HepG2 (cell line): ENCODE results near the gene IP6K1. TPM values are rescaled to one million over a fixed set of nuclear protein-coding genes. Genes with fewer than 3 reads are reported as not detected.

Experiments used
- ATAC-seq: fragments of 200-7000 bp; cut with Tn5 transposase; 3 replicates; pipeline ENCODE4 v1.9.1; 2020; ENCODE audit warnings: mild to moderate bottlenecking, moderate library complexity
- BruUV-seq: library from RNA; stranded (reverse); fragments of 400-500 nt; replicated peaks from 2 replicates; lab custom pipeline; 2021; lab: Mats Ljungman, UMichigan
- CTCF ChIA-PET: fragments of 300-600 bp; formaldehyde crosslinking; extraction: SDS; loops from one replicate; lab custom pipeline; 2021; ENCODE audit warnings: low total read pairs, inconsistent platforms, low intra/inter-chr PET ratio; lab: Yijun Ruan, JAX
- POLR2A ChIA-PET: fragments of 350-600 bp; sonication (Branson Sonifier 250); formaldehyde crosslinking; loops from one replicate; lab custom pipeline; 2020; ENCODE audit warnings: antibody characterized with exemption, inconsistent platforms; lab: Yijun Ruan, JAX
- DNase-seq: peaks from one replicate; pipeline ENCODE4 v3.0.0-alpha.2; 2015; ENCODE audit warnings: low spot score
- FAIRE-seq: peaks from 3 replicates; lab custom pipeline; 2011; peaks lifted over from hg19 to GRCh38; lab: Jason Lieb, UNC
- H2AFZ ChIP-seq: one replicate; pipeline ENCODE4 v1.6.1; 2011; ENCODE audit warnings: low read length, inconsistent platforms
- H3K27ac ChIP-seq: fragments of 300-600 bp; 3 replicates; pipeline ENCODE4 v1.8.0; 2011; ENCODE audit warnings: mixed run types, mild to moderate bottlenecking, mixed read lengths, low read length, inconsistent platforms; ENCODE audit not compliant: insufficient read depth; ENCODE audit errors: extremely low read length
- H3K27me3 ChIP-seq, 2 experiments: fragments of 200-600 bp in 1 of 2; 2 replicates in 1 of 2; 3 replicates in 1 of 2; pipeline versions ENCODE4 v1.6.0 to v1.8.0; 2011; ENCODE audit warnings: low read length in 2 of 2, mild to moderate bottlenecking in 2 of 2, moderate library complexity in 2 of 2, inconsistent platforms in 1 of 2; ENCODE audit not compliant: insufficient read depth in 2 of 2, control insufficient read depth in 1 of 2
- H3K36me3 ChIP-seq, 2 experiments: fragments of 200-600 bp in 1 of 2; replicated peaks in 1 of 2; 2 replicates in 1 of 2; 3 replicates in 1 of 2; pipeline versions ENCODE4 v1.5.1 to v1.8.0; 2011; ENCODE audit warnings: low read length in 2 of 2, inconsistent platforms in 1 of 2; ENCODE audit not compliant: insufficient read depth in 2 of 2, control insufficient read depth in 1 of 2
- H3K4me1 ChIP-seq: 2 replicates; pipeline ENCODE4 v1.5.1; 2012; ENCODE audit warnings: low read length, inconsistent platforms; ENCODE audit not compliant: insufficient read depth
- H3K4me2 ChIP-seq: 2 replicates; pipeline ENCODE4 v1.6.0; 2011; ENCODE audit warnings: low read depth, low read length, inconsistent platforms
- H3K4me3 ChIP-seq, 3 experiments: fragments of 200-600 bp in 1 of 3; sonication (generic), shearing (Covaris generic) in 1 of 3; replicated peaks in 1 of 3; 2 replicates each; pipeline ENCODE4 v1.5.1; 2011 to 2016; ENCODE audit warnings: low read length in 3 of 3, inconsistent platforms in 2 of 3, low read depth in 2 of 3, mild to moderate bottlenecking in 2 of 3, control low read depth in 1 of 3, mixed read lengths in 1 of 3; ENCODE audit not compliant: insufficient read depth in 1 of 3
- H3K79me2 ChIP-seq: one replicate; pipeline ENCODE4 v1.6.1; 2011; ENCODE audit warnings: low read length, inconsistent platforms; ENCODE audit not compliant: insufficient read depth
- H3K9ac ChIP-seq: 2 replicates; pipeline ENCODE4 v1.6.0; 2011; ENCODE audit warnings: mild to moderate bottlenecking, low read depth, low read length, inconsistent platforms; ENCODE audit not compliant: insufficient read depth
- H3K9me3 ChIP-seq: 2 replicates; pipeline ENCODE4 v1.5.1; 2012; ENCODE audit warnings: mild to moderate bottlenecking, low read length
- H4K20me1 ChIP-seq: 2 replicates; pipeline ENCODE4 v1.6.0; 2011; ENCODE audit warnings: inconsistent platforms, mild to moderate bottlenecking, low read length, moderate library complexity; ENCODE audit not compliant: insufficient read depth
- CEBPG ChIP-seq: IDR thresholded peaks from 2 replicates; pipeline ENCODE4 v1.6.1; 2016
- EZH2 ChIP-seq: conservative IDR thresholded peaks from 2 replicates; pipeline ENCODE4 v1.6.1; 2012; ENCODE audit warnings: mild to moderate bottlenecking, low read depth, low read length, moderate library complexity
- HINFP ChIP-seq: sonication (generic); formaldehyde crosslinking; IDR thresholded peaks from 2 replicates; pipeline ENCODE4 v1.4.0; 2020; ENCODE audit warnings: low read depth, mild to moderate bottlenecking, missing genetic modification reagents
- IRX3 ChIP-seq: sonication (generic); formaldehyde crosslinking; IDR thresholded peaks from 2 replicates; pipeline ENCODE4 v1.8.1; 2023; ENCODE audit warnings: mild to moderate bottlenecking, low read depth, missing genetic modification reagents, borderline replicate concordance
- MAX ChIP-seq: IDR thresholded peaks from 2 replicates; pipeline ENCODE4 v1.6.1; 2012; ENCODE audit warnings: inconsistent platforms
- POLR2A ChIP-seq, 2 experiments: IDR thresholded peaks; 2 replicates each; pipeline ENCODE4 v1.6.1; 2011; ENCODE audit warnings: low read depth in 2 of 2, low read length in 2 of 2, mild to moderate bottlenecking in 1 of 2, moderate library complexity in 1 of 2; ENCODE audit not compliant: insufficient read depth in 1 of 2
- RBM22 ChIP-seq: fragments of 200-400 bp; formaldehyde crosslinking; optimal IDR thresholded peaks from 2 replicates; pipeline ENCODE3; 2017; ENCODE audit warnings: mild to moderate bottlenecking, low read length, moderate library complexity
- SP4 ChIP-seq: sonication (generic); formaldehyde crosslinking; IDR thresholded peaks from 2 replicates; pipeline ENCODE4 v1.8.1; 2023; ENCODE audit warnings: mild to moderate bottlenecking, missing genetic modification reagents
- TBX2 ChIP-seq: sonication (generic); formaldehyde crosslinking; IDR thresholded peaks from 2 replicates; pipeline ENCODE4 v1.5.0; 2020; ENCODE audit warnings: missing genetic modification reagents, mild to moderate bottlenecking, borderline replicate concordance
- U2AF1 ChIP-seq: fragments of 200-400 bp; formaldehyde crosslinking; optimal IDR thresholded peaks from 2 replicates; pipeline ENCODE3; 2017; ENCODE audit warnings: mild to moderate bottlenecking, low read depth, low read length
- ZBTB21 ChIP-seq: sonication (generic); formaldehyde crosslinking; IDR thresholded peaks from 2 replicates; pipeline ENCODE4 v1.4.0; 2020; ENCODE audit warnings: missing genetic modification reagents
- ZBTB49 ChIP-seq: sonication (generic); formaldehyde crosslinking; IDR thresholded peaks from 2 replicates; pipeline ENCODE4 v1.4.0; 2020; ENCODE audit warnings: missing genetic modification reagents, borderline replicate concordance
- ZNF296 ChIP-seq: sonication (generic); formaldehyde crosslinking; conservative IDR thresholded peaks from 2 replicates; pipeline ENCODE4 v1.5.0; 2020; ENCODE audit warnings: mild to moderate bottlenecking, missing genetic modification reagents
- ZNF615 ChIP-seq: sonication (generic); formaldehyde crosslinking; IDR thresholded peaks from 2 replicates; pipeline ENCODE4 v1.5.0; 2020; ENCODE audit warnings: mild to moderate bottlenecking, missing genetic modification reagents, borderline replicate concordance
- ZNF703 ChIP-seq: sonication (generic); formaldehyde crosslinking; IDR thresholded peaks from 2 replicates; pipeline ENCODE4 v1.5.1; 2020; ENCODE audit warnings: missing genetic modification reagents, mild to moderate bottlenecking, moderate library complexity, borderline replicate concordance
- ZNF737 ChIP-seq: sonication (generic); formaldehyde crosslinking; IDR thresholded peaks from 2 replicates; pipeline ENCODE4 v1.5.0; 2020; ENCODE audit warnings: missing genetic modification reagents, mild to moderate bottlenecking, borderline replicate concordance
- WGBS: methylation state at CpG from one replicate; pipeline ENCODE4 v1.1.6; 2017; ENCODE audit warnings: low lambda C conversion rate; 5-methylcytosine and 5-hydroxymethylcytosine counted together
- in situ Hi-C: cut with HindIII; loops from 2 replicates; pipeline ENCODE4 v1.10.0; 2017; ENCODE audit warnings: low pct_unique_long_range_greater_than_20kb; ENCODE audit not compliant: extremely low pct_ligation_motif_present
- intact Hi-C: fragments of 100-400 bp; cut with micrococcal nuclease; formaldehyde crosslinking; loops from one replicate; pipeline ENCODE4 v1.10.0; 2022; ENCODE audit not compliant: unreplicated experiment
- polyA plus RNA-seq, 8 experiments: library from polyadenylated mRNA; depleted of rRNA in 3 of 8; stranded (reverse) in 7 of 8; unstranded in 1 of 8; fragments of >200 nt; fragmentation: Illumina TruSeq in 4 of 8; extraction: Trizol in 4 of 8; gene quantifications; 2 replicates each; pipeline versions ENCODE4 v1.2.1 to v1.2.3, GENCODE V29; 2011 to 2016; ENCODE audit warnings: low read depth in 4 of 8, missing spikeins in 1 of 8, mixed read lengths in 1 of 8; ENCODE audit not compliant: insufficient read depth in 1 of 8
- total RNA-seq, 5 experiments: library from RNA; depleted of rRNA; stranded (reverse); fragments of >200 nt; fragmentation: Illumina TruSeq; extraction: Trizol; gene quantifications; 2 replicates each; pipeline ENCODE4 v1.2.3, GENCODE V29; 2016; ENCODE audit warnings: low read depth in 1 of 5
- TF ChIP-seq, protein P1 (sequence below): sonication (generic); formaldehyde crosslinking; IDR thresholded peaks from 2 replicates; pipeline ENCODE4 v1.8.0; 2022; ENCODE audit warnings: mild to moderate bottlenecking, missing genetic modification reagents
- TF ChIP-seq, protein P2 (sequence below): sonication (generic); formaldehyde crosslinking; IDR thresholded peaks from 2 replicates; pipeline ENCODE4 v1.4.0; 2020; ENCODE audit warnings: missing genetic modification reagents
- TF ChIP-seq, protein P3 (sequence below): sonication (generic); formaldehyde crosslinking; IDR thresholded peaks from 2 replicates; pipeline ENCODE4 v1.4.0; 2020; ENCODE audit warnings: mild to moderate bottlenecking, missing genetic modification reagents

IP6K1 gene
- total and polyA plus RNA-seq, 2 of the 13 experiments (the other 11 are each of a cell fraction or from before 2014, with no cell fraction given): 17.7 to 29.7 TPM

DNA sequence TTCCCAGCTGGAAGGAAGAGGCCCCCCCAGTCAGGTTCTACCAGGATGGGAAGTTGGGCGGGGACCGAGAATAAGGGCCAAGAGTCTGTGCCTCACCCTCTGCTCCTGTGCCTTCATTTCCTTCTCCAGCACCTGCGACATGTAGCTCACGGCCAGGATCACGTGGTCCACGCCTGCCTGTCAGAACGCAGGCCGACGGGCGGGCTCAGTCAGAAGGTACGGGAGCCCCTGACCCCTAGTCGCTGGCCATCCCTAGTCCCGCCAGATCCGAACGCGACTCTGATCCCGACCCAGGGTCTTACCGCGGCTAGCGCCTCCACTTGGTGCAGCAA, 63.1 kb downstream of the IP6K1 start:
- ChIA-PET CTCF (no interaction called here), POLR2A (interaction anchor here (0.8 kb wide), 1 partner anchor 85 kb away, joined by 3 read pairs; no protein-coding TSS in a partner anchor)
- ATAC-seq: peak; percentile 34
- no peak for FAIRE-seq
- Histone ChIP-seq H3K27ac (peak overlapping the region; percentile 87), H3K9ac (peak overlapping the region; percentile 95), H3K4me3 (peak overlapping the region; percentile 80 to 100 (median 97); a peak in 5 of 6 replicates), H3K36me3 (peaks cover 19 to 40% of the 10 kb centered on the region in 2 experiments), H3K79me2 (peaks cover 13% of the 10 kb centered on the region), H3K4me2 (peak overlapping the region; percentile 88), H2AFZ (no peak overlapping the region), H3K27me3 (no peaks in the 10 kb centered on the region), H3K4me1 (peaks cover 21% of the 10 kb centered on the region), H4K20me1 (no peaks in the 10 kb centered on the region), H3K9me3 (no peaks in the 10 kb centered on the region)
- DNase-seq: peak; percentile 40
- 0% methylated on average over 2 of the region's 20 CpGs for WGBS
- intact Hi-C loops (no loop called here), in situ Hi-C loops (no loop called here)
- no TSS peak for BruUV-seq
- TF ChIP-seq MAX: peak; percentile 58; the same call in 1 of the 2 replicates
- 0 out of 2 replicates have a peak, but pooled peaks have one; percentile 5 for TF ChIP-seq SP4 (CRISPR knock-in tag)
- TF ChIP-seq ZNF703 (CRISPR knock-in tag): no peak
- TF ChIP-seq CEBPG (CRISPR knock-in tag): no peak
- TF ChIP-seq ZNF737 (CRISPR knock-in tag): peak; percentile 58; the same call in 1 of the 2 replicates
- no peak for TF ChIP-seq EZH2
- TF ChIP-seq, protein P1, sequence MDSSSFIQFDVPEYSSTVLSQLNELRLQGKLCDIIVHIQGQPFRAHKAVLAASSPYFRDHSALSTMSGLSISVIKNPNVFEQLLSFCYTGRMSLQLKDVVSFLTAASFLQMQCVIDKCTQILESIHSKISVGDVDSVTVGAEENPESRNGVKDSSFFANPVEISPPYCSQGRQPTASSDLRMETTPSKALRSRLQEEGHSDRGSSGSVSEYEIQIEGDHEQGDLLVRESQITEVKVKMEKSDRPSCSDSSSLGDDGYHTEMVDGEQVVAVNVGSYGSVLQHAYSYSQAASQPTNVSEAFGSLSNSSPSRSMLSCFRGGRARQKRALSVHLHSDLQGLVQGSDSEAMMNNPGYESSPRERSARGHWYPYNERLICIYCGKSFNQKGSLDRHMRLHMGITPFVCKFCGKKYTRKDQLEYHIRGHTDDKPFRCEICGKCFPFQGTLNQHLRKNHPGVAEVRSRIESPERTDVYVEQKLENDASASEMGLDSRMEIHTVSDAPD (CRISPR knock-in tag): peak; percentile 41; the same call in 1 of the 2 replicates
- TF ChIP-seq, protein P2, sequence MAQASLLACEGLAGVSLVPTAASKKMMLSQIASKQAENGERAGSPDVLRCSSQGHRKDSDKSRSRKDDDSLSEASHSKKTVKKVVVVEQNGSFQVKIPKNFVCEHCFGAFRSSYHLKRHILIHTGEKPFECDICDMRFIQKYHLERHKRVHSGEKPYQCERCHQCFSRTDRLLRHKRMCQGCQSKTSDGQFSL (CRISPR knock-in tag): 0 out of 2 replicates have a peak, but pooled peaks have one; percentile 12
- peak; percentile 68; the same call in 1 of the 2 replicates for TF ChIP-seq ZNF296 (CRISPR knock-in tag)
- TF ChIP-seq POLR2A (IDR thresholded peaks at IDR 0.05; ENCODE audit: insufficient read depth in 1 of 2, low read depth in 2 of 2, low read length in 2 of 2): peak in 1 of 2 experiments; percentile 37; a peak in 1 of 4 replicates
- TF ChIP-seq U2AF1: peak; percentile 47
- peak; percentile 11 for TF ChIP-seq RBM22
- peak; percentile 3; the same call in 1 of the 2 replicates for TF ChIP-seq IRX3 (CRISPR knock-in tag)
- no peak for TF ChIP-seq TBX2 (CRISPR knock-in tag)
- no peak for TF ChIP-seq HINFP (CRISPR knock-in tag)
- no peak for TF ChIP-seq ZBTB21 (CRISPR knock-in tag)
- no peak for TF ChIP-seq ZNF615 (CRISPR knock-in tag)
- TF ChIP-seq ZBTB49: no peak
- TF ChIP-seq, protein P3, sequence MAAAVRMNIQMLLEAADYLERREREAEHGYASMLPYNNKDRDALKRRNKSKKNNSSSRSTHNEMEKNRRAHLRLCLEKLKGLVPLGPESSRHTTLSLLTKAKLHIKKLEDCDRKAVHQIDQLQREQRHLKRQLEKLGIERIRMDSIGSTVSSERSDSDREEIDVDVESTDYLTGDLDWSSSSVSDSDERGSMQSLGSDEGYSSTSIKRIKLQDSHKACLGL: no peak; the same call in 1 of the 2 replicates
